HG02763 (cell line): ENCODE data around the gene FAM200B.

Source experiments
- ATAC-seq: cut with Tn5 transposase; IDR thresholded peaks from one replicate; pipeline ENCODE4 v1.9.1; 2021; ENCODE audit warnings: mild to moderate bottlenecking, moderate library complexity; ENCODE audit not compliant: unreplicated experiment

Gene FAM200B

DNA sequence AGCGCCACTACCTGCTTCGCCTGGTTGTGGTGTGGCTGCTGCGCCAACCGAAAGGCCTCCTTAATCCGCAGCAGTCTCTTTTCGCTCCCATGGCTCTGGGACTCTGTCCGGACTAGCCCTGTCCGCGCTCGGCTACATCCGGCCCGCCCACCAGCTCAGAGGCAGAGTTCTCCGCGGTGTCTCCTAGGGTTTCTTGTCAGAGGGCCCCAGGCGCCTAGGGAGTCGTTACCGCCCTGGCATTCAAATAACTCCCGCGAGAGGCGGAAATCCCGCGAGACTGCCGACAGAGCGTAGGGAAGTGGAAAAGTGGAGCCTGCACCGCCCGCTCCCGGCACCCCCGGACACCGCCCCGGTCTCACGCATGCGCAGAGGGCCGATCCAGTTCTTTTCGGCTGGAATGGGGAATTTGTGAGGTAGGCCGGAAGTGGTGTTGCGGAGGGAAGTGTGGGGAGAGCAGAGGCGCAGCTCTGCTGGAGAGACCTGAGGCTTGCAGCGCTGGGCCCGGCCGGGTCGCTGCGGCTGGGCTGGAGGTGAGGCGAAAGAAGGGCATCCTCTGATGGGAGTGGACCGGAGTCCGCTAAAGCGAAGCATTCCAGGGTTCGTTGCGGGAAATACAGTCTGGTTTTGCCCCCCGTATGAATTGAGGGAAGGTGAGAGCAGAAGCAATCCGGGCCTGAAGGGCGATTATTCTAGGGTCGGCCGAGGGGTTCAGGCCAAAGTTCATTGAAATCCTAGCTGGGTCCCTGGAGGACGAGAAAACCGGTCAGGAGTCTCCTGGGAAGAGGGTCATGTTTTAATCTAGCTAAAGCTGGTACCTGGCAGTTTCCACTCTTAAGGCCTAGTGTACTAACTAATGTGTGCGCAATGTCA is at the start of gene FAM200B:
FAM200B (plus strand) TSS at position 456 of the 870 bp plus-strand sequence. CDS start 5,151 bp downstream, outside the sequence.
- ATAC-seq = peak; percentile 90

DNA sequence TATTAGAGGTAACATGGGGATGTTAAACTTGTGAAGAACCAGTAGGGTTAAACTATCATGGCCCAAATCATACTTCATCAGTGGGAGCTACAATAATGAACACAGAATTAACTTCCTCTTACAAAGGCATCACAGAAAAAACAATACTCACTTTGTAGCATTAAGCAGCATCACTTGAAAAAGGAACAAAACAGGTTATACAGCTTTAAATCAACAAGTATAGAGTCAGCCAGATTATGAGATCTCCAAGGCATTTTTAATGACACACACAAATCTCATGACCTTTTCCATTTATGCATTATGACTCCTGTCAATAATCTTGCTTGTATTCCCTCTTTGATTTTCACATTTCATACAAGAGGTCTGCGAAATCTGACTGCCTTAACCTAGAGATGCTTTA is 44.8 kb upstream of the FAM200B start:
- ATAC-seq = no peak

DNA sequence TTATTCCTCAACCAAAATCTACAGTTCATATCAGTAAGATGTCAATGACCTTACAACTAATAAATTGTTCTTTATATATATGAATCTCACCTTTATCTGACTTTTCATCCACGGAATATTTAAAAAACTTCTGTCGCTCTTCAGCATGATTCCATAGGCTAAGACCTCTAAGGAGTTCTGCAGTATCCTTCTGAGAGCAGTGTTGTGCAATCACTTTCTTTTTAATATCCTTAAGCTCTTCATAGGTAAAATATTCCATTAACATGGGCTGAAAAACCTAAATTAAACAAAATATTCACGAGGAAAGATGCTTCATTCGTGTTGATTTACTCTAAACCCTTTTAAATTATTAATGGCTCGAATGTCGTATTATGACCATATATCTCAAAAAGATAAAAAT is 43.2 kb upstream of the FAM200B start:
- ATAC-seq = no peak

DNA sequence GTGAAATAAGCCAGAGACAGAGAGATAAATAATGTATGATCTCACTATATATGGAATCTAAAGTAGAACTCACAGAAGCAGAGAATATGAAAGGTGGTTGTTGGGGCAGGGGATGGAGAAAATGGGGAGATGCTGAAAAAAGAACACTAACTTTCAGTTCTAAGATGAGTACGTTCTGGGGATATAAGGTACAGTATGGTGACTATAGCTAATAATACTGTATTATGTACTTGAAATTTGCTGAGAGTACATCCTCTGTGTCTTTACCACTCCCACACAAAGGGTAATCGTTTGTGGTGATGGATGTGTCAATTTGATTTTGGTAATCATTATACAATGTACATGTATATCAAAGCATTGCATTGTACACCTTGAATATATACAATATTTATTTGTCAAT is 33.0 kb upstream of the FAM200B start:
- no peak for ATAC-seq

DNA sequence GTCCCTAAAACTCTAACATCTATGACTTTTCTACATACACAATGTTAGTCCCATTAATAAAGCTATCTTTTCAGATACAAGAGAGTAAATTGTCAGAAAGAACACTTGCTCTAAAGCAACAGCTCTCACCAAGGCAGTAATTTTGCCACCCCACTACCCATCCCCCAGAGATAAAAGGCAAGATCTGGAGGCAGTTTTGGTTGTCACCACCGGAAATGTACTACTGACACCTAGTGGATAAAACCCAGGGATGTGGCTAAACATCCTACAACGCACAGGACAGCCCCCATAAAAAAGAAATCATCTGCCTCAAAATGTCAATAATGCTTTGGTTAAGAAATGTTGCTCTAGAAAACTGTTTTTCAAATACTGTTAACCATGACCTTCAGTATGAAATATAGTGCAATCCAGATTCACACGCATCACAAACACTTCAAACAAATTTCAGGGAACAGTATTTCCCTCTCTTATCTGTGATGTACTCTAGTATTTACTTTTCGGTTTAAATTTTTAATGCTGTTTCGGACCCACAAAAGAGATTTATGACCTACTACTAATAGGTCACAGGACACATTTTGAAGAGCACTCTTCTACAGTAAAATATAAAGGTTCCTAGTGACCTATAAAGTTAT is 31.6 kb upstream of the FAM200B start:
- no peak for ATAC-seq

DNA sequence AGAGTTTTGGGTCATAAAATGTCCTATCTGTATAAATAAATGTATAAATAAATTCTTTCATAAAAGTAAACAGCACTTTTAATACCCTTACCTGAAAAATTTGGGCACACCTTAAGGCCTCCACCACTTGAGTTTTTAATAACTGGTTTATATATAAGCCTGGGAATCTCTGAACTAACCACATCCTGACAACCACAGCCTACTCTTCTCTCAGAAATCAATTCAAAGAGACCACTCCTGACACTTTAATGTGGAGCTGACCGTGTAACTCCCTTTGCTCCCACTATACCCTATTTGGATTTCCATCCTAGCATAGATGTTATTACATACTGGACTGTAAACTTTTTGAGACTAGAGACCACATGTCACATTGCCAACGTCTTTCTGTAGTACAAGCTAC is 30.0 kb upstream of the FAM200B start:
- no peak for ATAC-seq

DNA sequence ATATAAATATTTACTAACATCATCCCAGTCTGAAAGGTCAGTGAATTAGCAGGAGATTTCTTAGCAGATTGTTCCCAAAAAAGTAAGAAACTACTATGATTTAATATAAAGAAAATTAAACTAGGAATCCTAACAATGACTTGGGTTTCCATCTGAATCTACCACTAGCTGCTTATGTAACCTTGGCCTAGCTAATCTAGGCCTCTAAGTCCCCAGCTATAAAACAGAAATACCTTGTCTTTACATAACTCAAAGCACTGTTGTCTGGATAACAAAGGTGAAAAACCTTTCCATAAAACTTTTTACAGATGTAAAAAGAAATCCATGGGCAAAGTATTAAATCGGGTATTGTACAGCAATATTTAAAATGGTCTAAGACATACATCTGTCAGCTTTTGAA is 29.4 kb upstream of the FAM200B start:
- ATAC-seq = no peak

DNA sequence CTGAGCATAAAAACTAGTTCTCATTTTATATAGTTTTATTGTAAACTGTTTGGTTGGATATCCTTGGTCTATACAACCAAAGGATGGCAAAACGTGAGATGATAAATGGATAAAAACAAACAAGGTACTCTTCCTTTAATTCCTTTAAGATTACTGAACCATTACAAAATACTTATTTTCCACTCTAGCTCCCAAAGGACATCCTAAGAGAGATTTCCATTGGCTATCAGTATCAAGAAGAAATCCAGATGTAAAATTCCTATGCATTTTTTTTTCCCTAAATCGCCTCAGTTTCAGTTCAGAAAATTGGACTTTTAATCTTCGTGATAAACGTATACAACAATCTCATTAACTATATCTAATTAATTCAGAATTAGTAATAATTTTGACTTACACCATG is 28.8 kb upstream of the FAM200B start:
- ATAC-seq = no peak

DNA sequence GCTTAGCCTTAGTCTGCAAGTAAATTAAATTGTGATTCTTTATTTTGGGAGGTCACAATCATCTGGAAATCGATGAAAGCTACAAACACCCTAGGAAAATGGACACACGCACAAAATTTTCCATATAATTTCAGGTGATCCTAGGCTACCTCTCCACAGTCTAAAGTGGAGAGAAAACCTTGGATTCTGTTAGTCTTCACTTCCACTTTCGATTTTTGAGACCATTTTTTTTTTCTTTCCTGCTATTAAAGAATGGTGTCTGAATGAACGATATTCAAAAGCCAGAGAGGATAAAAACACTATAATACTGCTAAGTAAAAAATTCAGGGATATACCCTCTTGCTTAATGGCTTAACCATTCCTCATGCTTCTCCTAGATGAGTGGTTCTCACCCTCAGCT is 28.2 kb upstream of the FAM200B start:
- no peak for ATAC-seq

DNA sequence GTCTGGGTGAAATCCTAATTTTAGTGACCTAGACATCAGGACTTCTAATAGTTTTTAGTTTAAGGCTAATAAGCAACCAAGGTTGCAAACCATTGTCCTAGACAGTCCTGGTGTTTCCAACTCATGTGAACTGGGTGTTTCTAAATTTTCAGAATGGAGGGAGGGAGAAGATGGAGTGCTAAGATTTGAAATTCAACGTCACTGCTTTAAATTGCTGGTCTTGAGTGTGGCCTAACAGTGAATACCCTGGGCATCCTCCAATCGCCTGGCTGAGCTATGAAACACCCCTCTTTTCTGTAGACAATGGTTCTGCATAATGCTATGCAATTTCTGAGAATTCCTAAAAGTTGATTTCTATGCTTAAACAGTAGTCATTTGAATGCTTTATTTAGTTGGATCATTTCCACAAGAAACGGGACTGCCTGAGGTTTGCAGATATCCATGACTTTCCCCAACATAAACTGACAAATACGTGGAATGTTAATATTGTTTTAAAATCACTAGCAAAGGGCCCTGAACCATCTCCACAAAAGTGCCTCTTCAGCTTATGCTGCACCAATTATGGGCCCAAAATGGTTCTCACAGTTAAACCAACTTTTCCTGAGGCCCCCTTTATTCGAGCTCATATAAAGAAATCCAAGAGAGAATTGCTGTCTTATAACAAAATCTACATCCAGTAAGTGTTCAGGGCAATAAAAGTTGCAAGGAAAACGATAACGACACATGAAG is 27.6 kb upstream of the FAM200B start:
- no peak for ATAC-seq

DNA sequence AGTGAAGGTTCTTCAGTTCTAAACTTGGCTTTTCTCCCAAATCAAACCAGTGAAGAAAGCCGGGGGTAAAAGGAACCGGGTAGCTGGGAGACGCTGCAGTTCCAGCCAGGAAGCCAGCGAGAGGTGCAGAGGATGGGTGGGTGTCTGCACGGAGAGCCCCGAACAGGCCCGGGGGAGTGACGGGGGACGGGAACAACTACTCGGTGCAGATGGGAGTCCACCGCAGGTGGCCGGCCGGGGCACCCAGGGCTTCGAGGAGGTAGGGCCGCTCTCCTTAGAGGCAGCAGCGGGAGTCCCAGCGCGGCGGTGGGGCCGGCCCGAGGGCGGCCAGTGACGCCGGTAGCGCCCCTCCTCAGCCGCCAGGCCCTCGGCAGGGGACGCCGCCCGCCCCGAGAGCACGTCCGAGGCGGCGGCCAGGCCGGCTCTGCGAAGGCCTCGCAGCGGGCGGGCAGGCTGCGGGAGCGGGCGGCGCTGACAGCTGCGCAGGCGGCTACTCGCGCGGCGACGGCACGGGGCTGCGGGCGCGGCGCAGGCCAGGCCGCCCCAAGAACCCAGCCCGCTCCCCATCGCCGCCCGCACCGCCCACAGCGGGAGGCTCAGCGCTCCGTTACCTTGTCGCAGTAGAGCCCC is 26.9 kb upstream of the FAM200B start:
- ATAC-seq = peak; percentile 44

DNA sequence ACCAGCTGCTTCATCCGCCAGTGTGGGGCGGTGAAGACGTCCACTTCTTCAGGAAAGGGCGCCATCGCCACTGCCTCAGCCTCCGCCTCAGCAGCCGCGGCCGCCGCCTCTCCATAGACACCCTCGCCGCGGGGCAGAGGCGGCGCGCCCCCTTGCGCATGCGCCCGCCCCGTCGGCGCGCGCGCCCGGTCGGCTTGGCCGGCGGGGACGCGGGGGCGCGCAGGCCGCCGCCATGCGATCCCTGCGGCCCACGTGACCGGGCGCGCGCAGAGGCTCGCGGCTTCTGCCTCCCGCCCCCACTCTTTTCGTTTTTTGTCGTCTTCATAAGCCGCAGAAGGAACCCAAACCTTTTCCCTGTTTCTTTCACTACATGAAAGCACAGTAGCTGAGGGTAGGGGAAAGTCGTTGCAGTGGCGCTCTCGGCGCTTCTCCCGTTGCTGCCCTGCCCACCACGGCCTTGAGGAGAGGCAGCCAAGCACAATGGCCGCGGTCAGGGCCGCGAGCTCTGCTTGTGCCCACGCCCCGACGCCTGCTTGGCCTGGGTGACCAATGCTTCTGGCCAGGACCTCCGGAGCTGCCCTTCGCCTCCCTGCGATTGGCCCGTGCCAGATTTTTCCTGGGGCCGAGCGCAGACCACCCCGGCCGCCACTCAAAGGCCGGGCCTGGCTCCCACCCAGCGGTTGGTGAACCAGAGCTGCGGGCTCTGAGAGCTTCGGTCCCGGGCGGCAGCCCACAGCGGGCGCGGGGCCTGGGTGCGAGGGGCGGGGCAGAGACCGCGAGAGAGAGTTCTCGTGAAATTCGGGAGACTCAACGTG is 26.2 kb upstream of the FAM200B start, which contains the start of gene FBXL5:
FBXL5 (minus strand) TSS at position 135 of the 815 bp plus-strand sequence; CDS start at position 65, 70 bp downstream.
- peak; percentile 78 for ATAC-seq

DNA sequence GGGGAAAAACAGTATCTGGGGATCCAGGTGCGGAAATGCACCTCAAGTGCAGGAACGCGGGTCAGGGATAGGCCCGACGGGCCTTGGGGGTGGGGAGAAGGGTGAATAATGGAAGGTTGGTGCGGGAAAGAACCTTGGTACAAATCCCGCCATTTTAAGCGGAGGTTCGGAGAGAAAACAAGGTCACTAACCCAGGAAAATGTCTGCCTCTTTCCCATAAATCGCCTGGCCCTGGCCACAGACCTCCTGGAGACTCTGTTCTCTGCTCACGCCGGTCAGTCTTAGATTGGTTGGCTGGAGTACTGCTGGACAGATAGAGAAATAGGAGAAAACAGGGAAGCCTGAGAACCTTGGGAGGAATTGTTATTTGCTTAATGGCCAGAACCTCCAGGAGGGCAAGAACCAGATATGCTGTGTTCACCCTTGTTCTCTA is 25.6 kb upstream of the FAM200B start:
- ATAC-seq = no peak

DNA sequence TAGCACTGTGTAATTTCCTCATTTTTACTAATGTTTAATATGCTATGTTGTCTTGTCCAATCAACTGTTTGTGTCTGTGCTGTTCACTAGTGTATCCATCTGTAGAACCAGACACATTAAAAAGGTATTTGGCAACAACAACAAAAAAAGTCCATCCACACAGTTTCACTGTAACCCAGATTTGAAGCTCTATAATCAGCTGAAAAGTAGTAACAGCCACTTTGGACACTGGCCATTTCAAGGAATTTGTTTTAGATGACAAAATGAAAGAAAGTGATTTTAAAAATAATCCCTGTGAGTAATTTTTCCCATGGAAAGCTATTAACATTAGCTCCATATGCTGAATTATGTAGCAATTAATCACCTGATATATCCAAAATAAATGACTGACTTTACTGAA is 24.3 kb upstream of the FAM200B start:
- no peak for ATAC-seq

DNA sequence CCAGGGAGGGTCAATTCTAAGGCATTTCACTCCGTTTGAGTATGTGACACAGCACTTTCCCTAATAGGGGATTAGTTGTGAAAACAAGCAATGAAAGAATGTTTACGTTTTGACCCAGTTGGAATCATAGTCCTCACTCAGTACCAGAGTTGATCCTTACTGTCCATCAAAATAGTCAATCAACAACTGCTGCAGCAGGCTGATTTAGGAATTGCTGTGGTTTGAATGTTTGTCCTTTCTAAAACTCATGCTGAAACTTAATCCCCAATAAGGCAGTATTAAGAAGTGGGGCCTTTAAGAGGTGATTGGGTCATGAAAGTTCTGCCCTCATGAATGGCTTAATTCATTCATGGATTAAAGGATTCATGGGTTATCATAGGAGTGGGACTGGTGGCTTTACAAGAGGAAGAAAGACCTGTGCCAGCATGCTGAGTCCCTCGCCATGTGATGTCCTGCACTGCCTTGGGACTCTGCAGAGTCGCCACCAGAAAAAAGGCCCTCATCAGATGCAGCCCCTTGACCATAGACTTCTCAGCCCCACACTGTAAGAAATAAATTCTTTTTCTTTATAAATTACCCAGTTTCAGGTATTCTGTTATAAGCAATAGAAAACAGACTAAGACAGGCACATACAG is 23.4 kb upstream of the FAM200B start:
- no peak for ATAC-seq

DNA sequence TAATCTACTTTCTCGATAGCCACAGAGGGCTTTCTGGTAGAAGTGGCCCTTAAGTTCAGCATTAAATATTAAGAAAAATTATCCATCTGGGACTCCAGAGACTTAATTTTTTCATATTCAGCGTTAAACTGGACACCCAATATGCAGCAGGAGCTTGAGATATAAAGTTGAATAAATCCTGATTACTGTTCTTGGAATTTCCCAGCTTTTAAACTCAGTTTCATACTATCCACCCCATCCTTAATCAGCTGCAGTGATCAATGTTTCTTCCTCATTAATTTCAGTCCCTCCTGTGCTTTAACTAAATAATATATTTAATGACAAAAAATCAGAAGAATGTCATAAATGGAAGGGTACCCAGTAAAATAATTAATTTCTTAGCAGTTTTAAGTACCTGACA is 22.8 kb upstream of the FAM200B start:
- ATAC-seq = no peak

DNA sequence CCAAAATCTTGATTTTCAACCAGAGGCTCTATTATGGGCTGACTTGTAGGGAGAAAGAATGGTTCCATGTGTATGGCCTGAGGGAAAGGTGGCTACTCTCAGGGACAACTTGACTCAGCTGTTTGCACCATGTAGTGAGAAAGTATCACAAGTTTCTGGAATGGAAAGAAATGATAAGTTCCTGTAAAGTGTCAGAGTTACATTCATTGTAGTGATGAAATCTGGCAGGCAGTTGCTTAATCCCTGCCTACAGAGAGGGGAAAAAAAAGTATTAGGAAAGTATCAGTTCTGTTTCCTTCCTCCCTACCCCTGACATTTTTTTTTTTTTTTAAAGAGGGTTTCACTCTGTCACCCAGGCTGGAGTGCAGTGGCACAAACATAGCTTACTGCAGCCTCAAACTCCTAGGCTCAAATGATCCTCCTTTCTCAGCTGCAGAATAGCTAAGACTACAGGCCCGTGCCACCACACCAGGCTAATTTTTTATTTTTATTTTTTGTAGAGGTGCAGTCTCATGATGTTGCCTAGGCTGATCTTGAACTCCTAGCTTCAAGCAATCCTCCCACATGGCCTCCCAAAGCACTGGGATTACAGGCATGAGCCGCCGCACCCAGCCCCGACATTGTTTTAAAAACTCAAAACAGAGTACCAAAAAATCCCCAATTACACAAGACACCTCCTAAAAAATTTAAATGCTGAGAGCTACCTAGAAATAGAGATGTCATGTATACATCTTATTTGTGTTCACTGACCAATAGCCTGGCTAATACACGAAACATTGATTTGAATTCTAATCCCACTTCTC is 21.7 kb upstream of the FAM200B start:
- ATAC-seq = no peak

DNA sequence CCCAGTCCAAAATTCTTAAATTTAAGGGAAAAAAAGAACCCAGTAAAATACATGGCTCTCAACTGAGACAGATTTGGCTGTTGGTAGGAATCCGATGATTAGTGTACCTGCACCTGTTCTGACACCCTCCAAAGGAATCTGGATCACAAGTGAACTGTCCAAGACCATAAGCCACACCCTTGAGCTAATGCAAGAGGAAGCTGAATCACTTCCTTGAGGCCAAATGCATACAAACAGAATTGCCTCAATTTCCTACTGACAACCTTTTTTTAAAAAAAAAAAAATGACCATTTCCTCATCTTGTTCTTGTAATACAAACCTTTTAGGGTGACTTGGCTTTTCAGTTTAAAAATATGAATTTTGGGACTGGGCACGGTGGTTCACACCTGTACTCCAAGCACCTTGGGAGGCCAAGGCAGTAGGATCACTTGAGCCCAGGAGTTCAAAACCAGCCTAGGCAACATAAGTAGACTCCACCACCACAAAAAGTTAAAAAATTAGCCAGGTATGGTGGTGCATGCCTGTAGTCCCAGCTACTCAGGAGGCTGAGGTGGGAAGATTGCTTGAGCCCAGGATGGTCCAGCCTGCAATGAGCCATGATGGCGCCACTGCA is 15.8 kb upstream of the FAM200B start:
- ATAC-seq = no peak

DNA sequence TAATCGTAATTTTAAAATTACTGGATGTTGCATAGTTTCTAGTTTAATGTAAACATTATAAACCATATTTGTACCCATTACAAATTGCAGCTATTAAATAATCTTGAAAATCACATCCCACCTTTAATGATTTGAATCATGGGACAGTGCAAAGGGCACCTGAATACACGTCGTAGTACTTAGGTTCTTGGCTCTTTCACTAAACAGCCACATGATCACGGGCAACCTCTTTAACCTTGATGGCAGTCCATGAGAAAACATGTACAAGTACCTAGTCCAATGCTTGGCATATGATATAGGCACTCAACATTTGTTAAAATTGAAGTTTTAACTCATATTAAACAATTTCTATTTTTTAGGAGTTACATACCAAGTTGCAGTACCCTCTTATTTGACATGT is 14.6 kb upstream of the FAM200B start:
- no peak for ATAC-seq
